Measurements from ENCODE around the gene RNF207. TPM values are rescaled to one million over a fixed set of nuclear protein-coding genes. Genes with fewer than 3 reads are reported as not detected.

Gene RNF207
- total RNA-seq, 4 donors from 2014 or later = 10.8 to 43.2 (median 20.2) TPM

- intact Hi-C loops (cut with DNase I) = no loop called here
- TF ChIP-seq EP300 (IDR thresholded peaks at IDR 0.05) (no peak), POLR2A (IDR thresholded peaks at IDR 0.05; ENCODE audit: low read depth) (no peak), CTCF (IDR thresholded peaks at IDR 0.05) (no peak), POLR2AphosphoS5 (IDR thresholded peaks at IDR 0.05) (no peak)
- Histone ChIP-seq H3K4me1 (peaks cover 0 to 16% (median 10%) of the 10 kb centered on the region in 4 donors), H3K27ac (replicated peaks in 1 of 4) (no peak overlapping the region), H3K36me3 (no peaks in the 10 kb centered on the region), H3K27me3 (peaks cover 0 to 74% (median 3%) of the 10 kb centered on the region in 4 donors), H3K4me3 (no peak overlapping the region), H3K9me3 (no peaks in the 10 kb centered on the region)
- DNase-seq (ENCODE audit: extremely low spot score) = no peak
- WGBS = 78% methylated on average over 34 of the region's 34 CpGs
Measured at GRCh38 chr1:6167391-6168303, 38.3 kb upstream of the RNF207 start.

DNA sequence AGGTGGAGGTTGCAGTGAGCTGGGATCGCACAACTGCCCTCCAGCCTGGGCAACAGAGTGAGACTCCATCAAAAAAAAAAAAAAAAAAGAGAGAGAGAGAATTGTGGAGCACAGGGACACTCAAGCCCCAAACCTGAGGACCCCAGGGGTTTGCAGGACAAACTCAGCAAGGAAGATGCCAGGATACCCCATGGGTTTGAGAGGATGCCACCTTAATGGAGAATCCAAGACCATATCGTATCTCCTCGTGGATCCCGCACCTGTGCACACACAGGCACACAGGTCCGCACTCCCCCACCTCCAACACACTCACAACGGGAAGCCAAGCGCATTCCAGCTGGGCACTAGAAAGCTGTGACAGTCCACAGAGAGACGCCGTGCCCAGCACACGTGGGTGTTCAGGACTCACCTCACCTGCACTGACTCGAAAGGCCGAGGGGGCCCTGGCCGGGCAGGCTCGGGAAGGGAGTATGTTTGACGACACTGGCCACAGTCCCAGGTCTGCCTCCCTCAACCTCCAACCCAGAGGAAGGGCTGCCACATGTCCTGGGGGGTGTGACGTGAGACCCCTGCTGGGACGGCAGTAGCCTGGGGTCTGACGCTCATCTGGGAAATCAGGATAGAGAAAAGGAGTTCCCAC is 36.9 kb upstream of the RNF207 start:
- no peak for DNase-seq (ENCODE audit: extremely low spot score)
- TF ChIP-seq POLR2A (IDR thresholded peaks at IDR 0.05; ENCODE audit: low read depth) (no peak), EP300 (IDR thresholded peaks at IDR 0.05) (no peak), CTCF (IDR thresholded peaks at IDR 0.05) (no peak), POLR2AphosphoS5 (IDR thresholded peaks at IDR 0.05) (no peak)
- intact Hi-C loops (cut with DNase I) = no loop called here
- Histone ChIP-seq H3K4me1 (peaks cover 0 to 16% (median 10%) of the 10 kb centered on the region in 4 donors), H3K27ac (replicated peaks in 1 of 4) (no peak overlapping the region), H3K4me3 (no peak overlapping the region), H3K36me3 (no peaks in the 10 kb centered on the region), H3K27me3 (peaks cover 0 to 72% (median 3%) of the 10 kb centered on the region in 4 donors), H3K9me3 (no peaks in the 10 kb centered on the region)
- WGBS = 76% methylated on average over 11 of the region's 18 CpGs

DNA sequence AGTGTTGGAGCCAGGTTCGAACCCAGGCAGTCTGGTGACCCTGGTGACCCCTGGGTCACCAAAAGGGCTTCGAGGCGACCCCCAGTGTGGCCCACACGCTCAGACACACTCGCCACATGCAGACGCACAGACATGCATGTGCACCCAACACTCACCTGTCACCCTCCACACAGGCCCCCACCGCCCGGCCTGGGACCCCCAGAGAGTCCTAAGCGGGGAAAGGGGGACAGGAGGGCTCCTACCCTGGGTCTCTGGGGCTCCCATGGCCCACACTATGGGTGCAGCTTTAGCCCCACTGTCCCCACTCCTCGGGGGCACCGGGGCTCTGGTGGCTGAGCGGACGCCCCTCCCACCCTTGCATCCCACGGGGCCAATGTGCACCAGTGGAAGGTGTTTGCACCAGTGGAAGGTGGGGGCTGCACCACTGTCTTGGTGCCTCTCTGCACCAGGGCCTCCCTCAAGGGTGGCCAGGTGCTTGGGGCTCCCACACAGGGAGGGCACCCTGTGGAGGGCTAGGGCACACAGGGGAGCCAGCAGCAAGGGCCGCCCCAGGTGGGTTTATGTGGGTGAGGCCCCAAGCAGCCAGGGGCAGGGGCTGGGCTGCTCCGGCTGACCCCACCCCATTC is 35.7 kb upstream of the RNF207 start:
- Histone ChIP-seq H3K36me3 (no peaks in the 10 kb centered on the region), H3K9me3 (no peaks in the 10 kb centered on the region), H3K27ac (replicated peaks in 1 of 4) (no peak overlapping the region), H3K27me3 (peaks cover 0 to 79% (median 3%) of the 10 kb centered on the region in 4 donors), H3K4me1 (peaks cover 0 to 16% (median 10%) of the 10 kb centered on the region in 4 donors), H3K4me3 (no peak overlapping the region)
- no CpG with 5 or more reads among the region's 16 CpGs for WGBS
- no peak for TF ChIP-seq POLR2AphosphoS5 (IDR thresholded peaks at IDR 0.05)
- TF ChIP-seq CTCF (IDR thresholded peaks at IDR 0.05) = no peak
- TF ChIP-seq POLR2A (IDR thresholded peaks at IDR 0.05; ENCODE audit: low read depth) = no peak
- intact Hi-C loops (cut with DNase I) = no loop called here
- no peak for DNase-seq (ENCODE audit: extremely low spot score)

DNA sequence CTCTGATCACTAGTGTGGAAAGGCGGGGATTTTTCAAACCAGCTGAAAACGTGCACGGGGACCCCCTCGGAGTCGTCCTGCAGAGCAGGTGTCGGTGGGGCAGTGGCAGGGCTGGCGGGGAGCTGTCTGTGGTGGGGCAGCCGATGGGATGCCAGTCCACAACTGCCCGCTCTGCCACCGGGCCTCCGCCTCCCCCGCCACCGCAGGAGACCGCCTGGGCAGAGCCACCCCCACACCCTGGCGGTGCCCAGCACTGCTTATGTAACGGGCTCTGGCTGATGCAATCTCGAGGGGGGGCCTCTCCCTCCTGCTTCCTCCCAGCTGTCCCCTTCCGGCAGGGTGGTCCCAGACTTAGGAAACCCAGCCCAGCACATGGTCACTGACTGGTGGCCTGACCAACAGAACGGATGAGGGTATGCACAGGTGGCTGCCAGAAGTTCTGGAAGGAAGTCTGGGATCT is 35.1 kb upstream of the RNF207 start:
- TF ChIP-seq EP300 (IDR thresholded peaks at IDR 0.05) (no peak), CTCF (IDR thresholded peaks at IDR 0.05) (no peak), POLR2AphosphoS5 (IDR thresholded peaks at IDR 0.05) (no peak), POLR2A (IDR thresholded peaks at IDR 0.05; ENCODE audit: low read depth) (no peak)
- H3K27me3 ChIP-seq = peaks cover 0 to 79% (median 3%) of the 10 kb centered on the region in 4 donors

More for the DNA sequence above, 35.1 kb upstream of the RNF207 start:
- H3K27ac ChIP-seq (replicated peaks in 1 of 4) = no peak overlapping the region
- peaks cover 0 to 16% (median 10%) of the 10 kb centered on the region in 4 donors for H3K4me1 ChIP-seq
- WGBS = 29% methylated on average over 6 of the region's 19 CpGs
- H3K4me3 ChIP-seq = no peak overlapping the region
- intact Hi-C loops (cut with DNase I) = no loop called here
- H3K36me3 ChIP-seq = no peaks in the 10 kb centered on the region
- H3K9me3 ChIP-seq = no peaks in the 10 kb centered on the region
- DNase-seq (ENCODE audit: extremely low spot score) = no peak

Data from esophagus muscularis mucosa (tissue), 4 donors.